Measurements from ENCODE around the gene RPS6KA2. TPM values are rescaled to one million over a fixed set of nuclear protein-coding genes. Genes with fewer than 3 reads are reported as not detected.

Gene RPS6KA2
- total RNA-seq, 1 experiment from 2014 or later: 12.3 TPM

DNA sequence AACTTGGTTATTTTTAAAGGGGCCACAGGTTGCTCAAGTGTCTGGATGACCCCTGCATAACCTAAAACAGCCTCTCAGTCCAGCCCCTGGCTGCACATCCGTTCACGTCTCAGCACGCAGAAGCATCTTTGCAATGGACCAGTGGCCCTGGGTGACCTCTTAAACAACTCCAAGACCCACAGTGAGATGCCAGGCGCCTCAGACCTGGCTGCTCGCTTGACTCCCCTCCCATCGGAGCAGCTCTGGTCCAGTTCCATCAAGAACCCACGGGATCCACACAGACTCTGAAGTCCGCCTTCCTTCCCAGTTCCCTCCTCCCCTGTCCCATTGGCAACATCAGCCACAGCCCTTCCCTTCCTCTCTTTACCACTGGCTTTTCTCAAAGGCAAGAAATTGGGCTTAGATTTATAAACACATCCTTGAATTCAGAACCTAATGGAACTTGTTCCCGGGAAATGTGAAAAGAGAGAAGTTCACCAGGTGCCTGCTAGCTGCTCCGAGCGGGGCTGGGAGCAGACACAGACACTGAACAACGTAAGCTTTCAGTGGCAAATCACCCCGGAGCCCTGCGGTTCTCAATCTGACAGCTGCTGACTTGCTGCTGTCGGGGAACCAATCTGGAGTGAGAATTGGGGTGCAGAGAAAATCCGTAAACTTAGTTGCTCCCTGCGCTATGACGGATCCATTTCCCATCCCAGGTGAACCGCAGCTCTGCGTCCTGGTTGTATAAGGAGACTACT is 204.7 kb downstream of the RPS6KA2 start:
- H3K4me3 Mint-ChIP-seq: no peak overlapping the region
- Histone ChIP-seq H3K4me2 (ENCODE audit: insufficient read depth, insufficient read length, low read length) (no peak overlapping the region), H3K9me3 (ENCODE audit: control insufficient read depth, low read depth, low read length) (no peaks in the 10 kb centered on the region), H3K4ac (ENCODE audit: low read depth, low read length) (no peak overlapping the region), H2BK15ac (ENCODE audit: low read depth, low read length) (no peak overlapping the region), H4K20me1 (ENCODE audit: control insufficient read depth, insufficient read depth, insufficient read length) (no peaks in the 10 kb centered on the region), H3K18ac (ENCODE audit: insufficient read length, low read depth, low read length) (no peak overlapping the region), H3K27me3 (ENCODE audit: insufficient read depth, low read length) (no peaks in the 10 kb centered on the region), H3T11ph (ENCODE audit: low read length) (no peak overlapping the region), H2BK120ac (ENCODE audit: low read depth, low read length, poor library complexity, severe bottlenecking) (no peak overlapping the region), H3K23ac (ENCODE audit: insufficient read length, low read depth, low read length) (no peak overlapping the region), H3K56ac (ENCODE audit: insufficient read length, low read depth, low read length) (no peak overlapping the region), H2BK20ac (ENCODE audit: low read depth, low read length, poor library complexity, severe bottlenecking) (no peak overlapping the region), H3K4me1 (ENCODE audit: insufficient read depth, low read length) (no peaks in the 10 kb centered on the region), H4K5ac (ENCODE audit: insufficient read length, low read depth, low read length) (no peak overlapping the region), H3K14ac (ENCODE audit: insufficient read depth, low read length) (no peak overlapping the region), H2AFZ (ENCODE audit: low read length) (no peak overlapping the region), H3K79me1 (ENCODE audit: insufficient read depth, low read depth, low read length, poor library complexity, severe bottlenecking) (no peaks in the 10 kb centered on the region), H4K8ac (replicated peaks; ENCODE audit: insufficient read length, low read depth, low read length) (no peak overlapping the region), H4K91ac (ENCODE audit: insufficient read length, low read depth, low read length) (no peak overlapping the region), H3K23me2 (ENCODE audit: insufficient read length, low read depth, low read length, poor library complexity, severe bottlenecking) (no peaks in the 10 kb centered on the region), H3K27ac (ENCODE audit: insufficient read length, low read depth, low read length) (no peak overlapping the region), H3K79me2 (ENCODE audit: insufficient read depth, low read length) (no peaks in the 10 kb centered on the region), H2AK5ac (ENCODE audit: insufficient read length, low read length) (no peak overlapping the region), H2BK12ac (ENCODE audit: insufficient read length, low read depth, low read length) (no peak overlapping the region), H2BK5ac (ENCODE audit: insufficient read length, low read length) (no peak overlapping the region), H3K9ac (ENCODE audit: extremely low read depth, insufficient read length, low read length) (no peak overlapping the region)
- peaks cover 7 to 18% (median 11%) of the 10 kb centered on the region in 3 experiments; a peak in 6 of 7 replicates for H3K36me3 Mint-ChIP-seq (ENCODE audit: insufficient read depth in 1 of 3, low read depth in 3 of 3)
- TF ChIP-seq, protein P1, sequence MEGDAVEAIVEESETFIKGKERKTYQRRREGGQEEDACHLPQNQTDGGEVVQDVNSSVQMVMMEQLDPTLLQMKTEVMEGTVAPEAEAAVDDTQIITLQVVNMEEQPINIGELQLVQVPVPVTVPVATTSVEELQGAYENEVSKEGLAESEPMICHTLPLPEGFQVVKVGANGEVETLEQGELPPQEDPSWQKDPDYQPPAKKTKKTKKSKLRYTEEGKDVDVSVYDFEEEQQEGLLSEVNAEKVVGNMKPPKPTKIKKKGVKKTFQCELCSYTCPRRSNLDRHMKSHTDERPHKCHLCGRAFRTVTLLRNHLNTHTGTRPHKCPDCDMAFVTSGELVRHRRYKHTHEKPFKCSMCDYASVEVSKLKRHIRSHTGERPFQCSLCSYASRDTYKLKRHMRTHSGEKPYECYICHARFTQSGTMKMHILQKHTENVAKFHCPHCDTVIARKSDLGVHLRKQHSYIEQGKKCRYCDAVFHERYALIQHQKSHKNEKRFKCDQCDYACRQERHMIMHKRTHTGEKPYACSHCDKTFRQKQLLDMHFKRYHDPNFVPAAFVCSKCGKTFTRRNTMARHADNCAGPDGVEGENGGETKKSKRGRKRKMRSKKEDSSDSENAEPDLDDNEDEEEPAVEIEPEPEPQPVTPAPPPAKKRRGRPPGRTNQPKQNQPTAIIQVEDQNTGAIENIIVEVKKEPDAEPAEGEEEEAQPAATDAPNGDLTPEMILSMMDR (conservative IDR thresholded peaks at IDR 0.05): no peak
- no peaks in the 10 kb centered on the region for H3K27me3 Mint-ChIP-seq (ENCODE audit: low read depth)
- DNase-seq: no peak
- no CpG with 5 or more reads among the region's 20 CpGs for WGBS (ENCODE audit: extremely low coverage, insufficient read length, low lambda C conversion rate)
- no peak overlapping the region for H3K27ac Mint-ChIP-seq
- H3K9me3 Mint-ChIP-seq: no peaks in the 10 kb centered on the region
- peaks cover 6 to 8% of the 10 kb centered on the region in 2 experiments for H3K4me1 Mint-ChIP-seq
